GM23338 (cell line): ENCODE results near the gene MAPK11. TPM values are rescaled to one million over a fixed set of nuclear protein-coding genes. Genes with fewer than 3 reads are reported as not detected.

ENCODE experiments used
- ATAC-seq: fragments of 200-7000 bp; cut with Tn5 transposase; 3 replicates; pipeline ENCODE4 v1.9.1; 2020
- DNase-seq: peaks from one replicate; pipeline ENCODE4 v3.0.0-alpha.2; 2015; ENCODE audit warnings: low spot score
- H2AFZ ChIP-seq: fragments of 200-600 bp; sonication (generic); 2 replicates; pipeline ENCODE4 v1.8.0; 2016; ENCODE audit warnings: antibody characterized with exemption, mild to moderate bottlenecking, moderate library complexity
- H3F3A ChIP-seq: fragments of 200-600 bp; sonication (generic); replicated peaks from 2 replicates; pipeline ENCODE4 v1.8.0; 2017; ENCODE audit warnings: antibody characterized with exemption, mixed run types, low read depth
- H3K27ac ChIP-seq: fragments of 200-600 bp; sonication (generic); 2 replicates; pipeline ENCODE4 v1.6.1; 2016; ENCODE audit warnings: low read depth
- H3K27me3 ChIP-seq: fragments of 200-600 bp; sonication (generic); 2 replicates; pipeline ENCODE4 v1.8.0; 2016; ENCODE audit warnings: mild to moderate bottlenecking, mixed run types, moderate library complexity; ENCODE audit not compliant: insufficient read depth
- H3K36me3 ChIP-seq: fragments of 200-600 bp; sonication (generic); 2 replicates; pipeline ENCODE4 v1.8.0; 2016; ENCODE audit warnings: mild to moderate bottlenecking; ENCODE audit not compliant: insufficient read depth
- H3K4me1 ChIP-seq: fragments of 200-600 bp; sonication (generic); 2 replicates; pipeline ENCODE4 v1.8.0; 2016; ENCODE audit warnings: mild to moderate bottlenecking, moderate library complexity; ENCODE audit not compliant: insufficient read depth
- H3K4me2 ChIP-seq: fragments of 200-600 bp; sonication (generic); 2 replicates; pipeline ENCODE4 v1.7.1; 2017; ENCODE audit warnings: mixed run types
- H3K4me3 ChIP-seq: fragments of 200-600 bp; sonication (generic); 2 replicates; pipeline ENCODE4 v1.6.1; 2016; ENCODE audit warnings: mixed run types
- H3K79me2 ChIP-seq: fragments of 200-600 bp; sonication (generic); replicated peaks from 2 replicates; pipeline ENCODE4 v1.8.0; 2017; ENCODE audit warnings: mild to moderate bottlenecking; ENCODE audit not compliant: insufficient read depth
- H3K9me2 ChIP-seq: fragments of 200-600 bp; sonication (generic); 2 replicates; pipeline ENCODE4 v1.8.0; 2017; ENCODE audit not compliant: insufficient read depth
- H4K20me1 ChIP-seq: fragments of 200-600 bp; sonication (generic); replicated peaks from 2 replicates; pipeline ENCODE4 v1.8.0; 2017; ENCODE audit warnings: mild to moderate bottlenecking; ENCODE audit not compliant: insufficient read depth
- H3K27ac Mint-ChIP-seq: 2 replicates; pipeline ENCODE4 v1.8.0; 2020; ENCODE audit warnings: inconsistent platforms, mild to moderate bottlenecking, moderate library complexity, mixed read lengths
- H3K27me3 Mint-ChIP-seq: 3 replicates; pipeline ENCODE4 v1.8.0; 2022; ENCODE audit warnings: low read depth, mild to moderate bottlenecking, moderate library complexity, mixed read lengths, inconsistent platforms; ENCODE audit not compliant: insufficient read depth, poor library complexity
- H3K36me3 Mint-ChIP-seq: 3 replicates; pipeline ENCODE4 v1.8.0; 2021; ENCODE audit warnings: low read depth, mild to moderate bottlenecking, inconsistent platforms, moderate library complexity, mixed read lengths
- H3K4me1 Mint-ChIP-seq: 3 replicates; pipeline ENCODE4 v1.8.0; 2020; ENCODE audit warnings: mild to moderate bottlenecking, inconsistent platforms, mixed read lengths
- H3K4me3 Mint-ChIP-seq: 3 replicates; pipeline ENCODE4 v1.8.0; 2021; ENCODE audit warnings: moderate library complexity, mild to moderate bottlenecking, inconsistent platforms, mixed read lengths
- H3K9me3 Mint-ChIP-seq: 3 replicates; pipeline ENCODE4 v1.8.0; 2020; ENCODE audit warnings: moderate library complexity, mild to moderate bottlenecking, inconsistent platforms, mixed read lengths
- CREB1 ChIP-seq: fragments of 250-450 bp; sonication (Bioruptor Pico); IDR thresholded peaks from 2 replicates; pipeline ENCODE4 v1.5.0; 2020; ENCODE audit warnings: low read depth, mild to moderate bottlenecking, moderate library complexity
- CTCF ChIP-seq, 2 experiments: fragments of 200-600 bp in 1 of 2; sonication (generic) in 1 of 2; conservative IDR thresholded peaks; 2 replicates each; pipeline versions ENCODE4 v1.5.1 to v1.6.1; 2016 to 2017; ENCODE audit warnings: antibody characterized with exemption in 2 of 2, low read depth in 2 of 2, mild to moderate bottlenecking in 2 of 2, moderate library complexity in 1 of 2
- EZH2 ChIP-seq: fragments of 200-600 bp; sonication (generic); IDR thresholded peaks from one replicate; pipeline ENCODE4 v1.8.0; 2017; ENCODE audit warnings: antibody characterized with exemption, mild to moderate bottlenecking, low read depth; ENCODE audit not compliant: unreplicated experiment
- REST ChIP-seq: IDR thresholded peaks from one replicate; pipeline ENCODE4 v1.6.1; 2018; ENCODE audit warnings: antibody characterized with exemption; ENCODE audit not compliant: unreplicated experiment
- STAT1 ChIP-seq: IDR thresholded peaks from one replicate; pipeline ENCODE4 v1.6.1; 2016; ENCODE audit warnings: antibody characterized with exemption; ENCODE audit not compliant: unreplicated experiment
- polyA plus RNA-seq: library from polyadenylated mRNA; unstranded; fragments of >200 nt; fragmentation: Nextera tagmentation; extraction: Ambion mirVana; gene quantifications from 2 replicates; pipeline ENCODE4 v1.2.1, GENCODE V29; 2016
- total RNA-seq: library from RNA; depleted of rRNA; stranded (reverse); fragments of >200 nt; shearing (Covaris generic); gene quantifications from 2 replicates; pipeline ENCODE4 v1.2.3, GENCODE V29; 2014
- TF ChIP-seq, protein P1 (sequence below): IDR thresholded peaks from 2 replicates; pipeline ENCODE4 v1.6.1; 2016; ENCODE audit warnings: antibody characterized with exemption

The MAPK11 gene
- total and polyA plus RNA-seq, 2 experiments from 2014 or later: 0.34 to 1.9 TPM

- H3K79me2 ChIP-seq: no peaks in the 10 kb centered on the region
- Mint-ChIP-seq H3K27ac (no peak overlapping the region), H3K27me3 (peaks cover 13% of the 10 kb centered on the region), H3K4me3 (no peak overlapping the region), H3K36me3 (no peaks in the 10 kb centered on the region), H3K9me3 (no peaks in the 10 kb centered on the region), H3K4me1 (no peaks in the 10 kb centered on the region; the same call in 2 of the 3 replicates)
- no peaks in the 10 kb centered on the region; the same call in 1 of the 2 replicates for H3K4me1 ChIP-seq
- no peaks in the 10 kb centered on the region for H3K36me3 ChIP-seq
- H3K9me2 ChIP-seq: no peaks in the 10 kb centered on the region
- H3K27me3 ChIP-seq: peaks cover 12% of the 10 kb centered on the region
- no peak overlapping the region for H2AFZ ChIP-seq
- ATAC-seq (no peak), DNase-seq (no peak)
- H3F3A ChIP-seq: peaks cover 4% of the 10 kb centered on the region; the same call in 1 of the 2 replicates
- H3K4me2 ChIP-seq: no peak overlapping the region
- H3K27ac ChIP-seq: no peak overlapping the region
- H3K4me3 ChIP-seq: no peak overlapping the region
- H4K20me1 ChIP-seq: no peaks in the 10 kb centered on the region
- no peak for TF ChIP-seq EZH2
- no peak for TF ChIP-seq CTCF (conservative IDR thresholded peaks at IDR 0.05; ENCODE audit: low read depth in 2 of 2)
These were observed 13.8 kb downstream of the MAPK11 start for GRCh38 chr22:50256258-50256862.

- Mint-ChIP-seq H3K9me3 (no peaks in the 10 kb centered on the region), H3K4me1 (no peaks in the 10 kb centered on the region; the same call in 2 of the 3 replicates), H3K27ac (no peak overlapping the region), H3K27me3 (peaks cover 14% of the 10 kb centered on the region), H3K36me3 (no peaks in the 10 kb centered on the region), H3K4me3 (no peak overlapping the region)
- Histone ChIP-seq H3K27ac (no peak overlapping the region), H3K79me2 (no peaks in the 10 kb centered on the region), H3K36me3 (no peaks in the 10 kb centered on the region), H3F3A (peaks cover 4% of the 10 kb centered on the region; the same call in 1 of the 2 replicates), H2AFZ (no peak overlapping the region), H3K27me3 (peaks cover 7% of the 10 kb centered on the region), H3K9me2 (no peaks in the 10 kb centered on the region), H3K4me2 (no peak overlapping the region), H3K4me1 (no peaks in the 10 kb centered on the region; the same call in 1 of the 2 replicates), H4K20me1 (no peaks in the 10 kb centered on the region), H3K4me3 (no peak overlapping the region)
- ATAC-seq (no peak), DNase-seq (no peak)
- TF ChIP-seq CREB1 (CRISPR knock-in tag) (no peak), REST (no peak), STAT1 (no peak)
- TF ChIP-seq, protein P1, sequence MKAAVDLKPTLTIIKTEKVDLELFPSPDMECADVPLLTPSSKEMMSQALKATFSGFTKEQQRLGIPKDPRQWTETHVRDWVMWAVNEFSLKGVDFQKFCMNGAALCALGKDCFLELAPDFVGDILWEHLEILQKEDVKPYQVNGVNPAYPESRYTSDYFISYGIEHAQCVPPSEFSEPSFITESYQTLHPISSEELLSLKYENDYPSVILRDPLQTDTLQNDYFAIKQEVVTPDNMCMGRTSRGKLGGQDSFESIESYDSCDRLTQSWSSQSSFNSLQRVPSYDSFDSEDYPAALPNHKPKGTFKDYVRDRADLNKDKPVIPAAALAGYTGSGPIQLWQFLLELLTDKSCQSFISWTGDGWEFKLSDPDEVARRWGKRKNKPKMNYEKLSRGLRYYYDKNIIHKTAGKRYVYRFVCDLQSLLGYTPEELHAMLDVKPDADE: no peak
These were observed 14.6 kb downstream of the MAPK11 start for GRCh38 chr22:50255607-50256006.
